Neutrophil (primary cell): ENCODE data around the gene KIAA2012.

Experiments used
- H3K27ac ChIP-seq: fragments of 200-600 bp; sonication (generic); 2 replicates; pipeline ENCODE4 v1.5.1; 2016; ENCODE audit warnings: mild to moderate bottlenecking, moderate library complexity
- H3K27me3 ChIP-seq: fragments of 200-600 bp; sonication (generic); 2 replicates; pipeline ENCODE4 v1.6.0; 2016; ENCODE audit warnings: mild to moderate bottlenecking
- H3K36me3 ChIP-seq: fragments of 200-600 bp; sonication (generic); 2 replicates; pipeline ENCODE4 v1.5.1; 2017
- H3K4me1 ChIP-seq, 2 experiments: fragments of 200-600 bp in 1 of 2; sonication (generic) in 1 of 2; 1 replicate in 1 of 2; 2 replicates in 1 of 2; pipeline versions ENCODE4 v1.5.1 to v1.6.1; 2013 to 2016; ENCODE audit warnings: low read depth in 1 of 2, low read length in 1 of 2, mild to moderate bottlenecking in 1 of 2, moderate library complexity in 1 of 2; ENCODE audit not compliant: control insufficient read depth in 1 of 2, insufficient read depth in 1 of 2
- H3K4me3 ChIP-seq, 2 experiments: fragments of 200-600 bp in 1 of 2; sonication (generic) in 1 of 2; 1 replicate in 1 of 2; 2 replicates in 1 of 2; pipeline ENCODE4 v1.5.1; 2013 to 2016; ENCODE audit warnings: low read depth in 1 of 2, low read length in 1 of 2, mild to moderate bottlenecking in 1 of 2, moderate library complexity in 1 of 2
- H3K9me3 ChIP-seq: fragments of 200-600 bp; sonication (generic); 2 replicates; pipeline ENCODE4 v1.5.1; 2016
- CTCF ChIP-seq: fragments of 200-600 bp; sonication (generic); IDR thresholded peaks from 2 replicates; pipeline ENCODE4 v1.5.1; 2016; ENCODE audit warnings: antibody characterized with exemption

Gene KIAA2012

DNA sequence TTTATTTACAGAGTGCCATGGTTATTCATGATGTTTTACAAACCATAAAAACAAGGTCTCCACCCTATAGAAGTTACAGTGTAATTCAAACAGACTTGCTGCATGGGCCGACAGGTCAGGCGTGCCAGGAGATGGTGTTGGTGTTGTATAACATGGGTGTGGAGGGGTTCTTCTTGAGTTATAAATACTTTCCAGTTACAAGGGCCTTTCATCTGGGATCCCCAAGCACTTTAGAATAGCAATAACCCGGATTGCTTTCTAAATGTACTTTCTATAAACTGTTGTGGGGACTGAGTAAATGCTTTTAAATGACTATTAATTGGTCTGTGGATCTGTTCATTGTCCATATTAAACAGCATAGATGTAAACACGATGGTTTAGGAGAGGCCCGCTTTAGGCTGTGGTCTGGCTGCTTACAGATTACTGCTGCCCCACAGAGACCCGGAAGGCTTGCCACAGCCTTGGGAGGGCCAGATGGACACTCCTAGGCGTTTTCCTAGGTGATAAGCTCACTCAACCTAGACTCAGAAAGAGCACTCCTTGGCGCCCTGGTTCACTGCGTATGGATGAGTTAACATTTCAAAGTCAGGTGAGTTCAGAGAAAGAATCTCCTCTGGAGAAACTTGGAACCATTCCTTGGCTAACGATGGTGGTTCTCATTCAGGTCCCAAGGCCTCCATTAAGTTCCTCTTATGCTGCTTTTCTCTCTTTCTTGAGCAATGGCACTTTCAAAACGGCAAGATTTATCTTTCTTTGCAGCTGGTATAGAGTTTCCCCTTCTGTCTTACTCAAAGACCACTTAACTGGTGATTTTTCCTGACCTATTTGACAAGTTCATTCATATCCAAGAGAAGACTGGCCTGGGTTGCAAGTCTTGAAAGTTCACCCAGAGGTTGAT is 3.6 kb upstream of the KIAA2012 start:
- H3K4me3 ChIP-seq, result no peak overlapping the region
- H3K4me1 ChIP-seq, result no peaks in the 10 kb centered on the region
- TF ChIP-seq CTCF, result no peak
- H3K9me3 ChIP-seq, result no peaks in the 10 kb centered on the region
- no peaks in the 10 kb centered on the region for H3K27me3 ChIP-seq
- H3K27ac ChIP-seq, result no peak overlapping the region
- no peaks in the 10 kb centered on the region for H3K36me3 ChIP-seq

- Histone ChIP-seq H3K27ac (no peak overlapping the region), H3K36me3 (no peaks in the 10 kb centered on the region), H3K4me3 (no peak overlapping the region)
Observed at GRCh38 chr2:202071107-202071506, 1.9 kb upstream of the KIAA2012 start.

GRCh38 chr2:202072226-202072625 is 829 bp upstream of the KIAA2012 start:
- Histone ChIP-seq H3K27ac (no peak overlapping the region), H3K36me3 (no peaks in the 10 kb centered on the region), H3K9me3 (no peaks in the 10 kb centered on the region), H3K27me3 (no peaks in the 10 kb centered on the region), H3K4me1 (no peaks in the 10 kb centered on the region), H3K4me3 (no peak overlapping the region)
- no peak for TF ChIP-seq CTCF

More at GRCh38 chr2:202071107-202071506, 1.9 kb upstream of the KIAA2012 start:
- H3K4me1 ChIP-seq, result no peaks in the 10 kb centered on the region
- H3K27me3 ChIP-seq, result no peaks in the 10 kb centered on the region
- H3K9me3 ChIP-seq, result no peaks in the 10 kb centered on the region
- no peak for TF ChIP-seq CTCF

GRCh38 chr2:202074324-202074723 is 1.3 kb downstream of the KIAA2012 start:
- no peak overlapping the region for H3K4me3 ChIP-seq
- TF ChIP-seq CTCF, result no peak
- H3K9me3 ChIP-seq, result no peaks in the 10 kb centered on the region
- no peaks in the 10 kb centered on the region for H3K4me1 ChIP-seq
- H3K27ac ChIP-seq, result no peak overlapping the region
- no peaks in the 10 kb centered on the region for H3K27me3 ChIP-seq
- H3K36me3 ChIP-seq, result no peaks in the 10 kb centered on the region

DNA sequence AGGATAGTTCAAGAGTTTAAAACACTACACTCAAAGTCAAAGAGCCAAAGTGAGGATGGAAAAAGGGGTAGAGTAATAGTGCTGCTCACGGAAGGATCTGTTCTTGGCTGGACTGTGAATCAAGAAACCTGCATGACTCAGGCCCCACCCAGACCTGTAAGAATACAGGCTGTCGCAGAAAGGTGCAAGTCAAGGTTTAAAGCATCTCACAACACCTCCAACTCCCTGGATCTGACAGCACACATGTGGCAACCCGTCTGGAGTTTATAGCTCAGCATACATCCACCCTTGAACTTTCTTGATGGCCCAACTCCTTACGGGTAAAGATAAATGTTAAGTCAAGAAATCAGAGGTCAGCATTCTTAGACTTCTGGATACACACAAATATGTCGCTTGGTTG is 6.3 kb downstream of the KIAA2012 start:
- Histone ChIP-seq H3K27me3 (no peaks in the 10 kb centered on the region), H3K9me3 (no peaks in the 10 kb centered on the region), H3K36me3 (no peaks in the 10 kb centered on the region), H3K4me1 (no peaks in the 10 kb centered on the region), H3K27ac (no peak overlapping the region), H3K4me3 (no peak overlapping the region)
- no peak for TF ChIP-seq CTCF
